Activated CD4-positive, alpha-beta T cell treated with anti-CD3 and anti-CD28 coated beads for 48 hours (primary cell): ENCODE data around the gene MAGI3.

Experiments
- DNase-seq: peaks from one replicate; pipeline ENCODE4 v3.0.0-alpha.2; 2020

MAGI3 gene

DNA sequence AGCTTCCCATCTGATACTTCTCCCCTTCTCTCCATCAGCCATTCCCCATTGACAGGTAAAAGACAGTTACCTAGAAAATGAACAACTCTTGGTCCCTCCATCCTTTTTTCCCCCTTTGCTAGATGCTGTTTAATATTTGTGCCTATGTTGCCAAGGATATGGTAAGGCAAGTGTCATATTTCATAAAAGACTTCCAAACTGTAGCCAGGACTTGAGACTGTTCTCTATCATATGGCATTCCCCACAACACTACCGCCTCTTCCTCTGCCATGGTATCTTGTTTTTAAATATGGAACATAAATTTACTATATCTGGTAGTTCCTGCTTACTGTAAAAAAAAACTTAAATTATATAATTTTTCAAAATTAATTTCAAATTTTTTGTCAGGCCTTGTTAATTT lies 271.8 kb downstream of the MAGI3 start:
- DNase-seq = no peak

DNA sequence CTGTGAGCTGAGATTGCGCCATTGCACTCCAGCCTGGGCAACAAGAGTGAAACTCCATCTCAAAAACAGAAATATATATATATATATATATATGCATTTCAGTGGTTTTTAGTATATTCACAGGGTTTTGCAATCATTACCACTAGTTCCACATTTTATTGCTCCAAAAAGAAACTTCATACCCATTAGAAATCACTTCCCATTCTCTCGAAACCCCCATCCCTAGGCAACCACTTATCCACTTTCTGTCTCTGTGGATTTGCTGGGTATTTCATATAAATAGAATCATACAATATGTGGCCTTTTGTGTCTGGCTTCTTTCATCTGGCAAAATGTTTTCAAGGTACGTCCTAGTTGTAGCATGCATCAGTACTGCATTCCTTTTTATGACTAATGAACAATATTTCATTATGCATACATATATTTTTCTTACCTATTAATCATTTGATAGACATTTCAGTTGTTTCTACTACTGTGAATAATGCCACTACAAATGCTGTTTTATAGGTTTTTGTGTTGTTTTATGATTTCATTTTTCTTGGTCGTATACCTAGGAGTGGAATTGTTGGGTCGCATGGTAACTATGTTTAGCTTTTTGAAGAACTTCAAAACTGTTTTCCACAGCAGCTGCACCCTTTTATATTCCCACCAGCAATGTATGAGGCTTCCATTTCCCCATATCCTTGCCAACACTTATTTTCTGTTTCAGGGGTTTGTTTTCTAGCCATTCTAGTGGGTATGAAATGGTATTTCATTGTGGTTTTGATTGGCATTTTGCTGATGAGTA lies 273.0 kb downstream of the MAGI3 start:
- no peak for DNase-seq

DNA sequence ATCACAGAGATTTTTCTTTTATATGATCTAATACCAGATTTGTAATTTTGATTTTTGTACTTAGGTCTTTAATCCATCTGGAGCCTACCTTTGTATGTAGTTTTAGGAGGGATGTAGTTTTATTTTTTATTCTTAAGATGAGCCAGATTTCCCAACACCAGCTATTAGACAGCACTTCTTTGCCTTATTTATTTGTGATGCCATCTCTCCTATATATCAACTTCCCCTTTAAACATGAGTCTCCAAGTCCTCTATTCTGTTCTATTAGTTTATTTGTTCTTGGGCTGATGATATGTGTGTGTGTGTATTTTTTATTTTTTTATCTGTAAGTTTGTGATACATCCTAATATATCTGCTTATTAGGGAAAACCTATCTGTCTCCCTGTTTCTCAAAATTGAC lies 274.8 kb downstream of the MAGI3 start:
- no peak for DNase-seq

DNA sequence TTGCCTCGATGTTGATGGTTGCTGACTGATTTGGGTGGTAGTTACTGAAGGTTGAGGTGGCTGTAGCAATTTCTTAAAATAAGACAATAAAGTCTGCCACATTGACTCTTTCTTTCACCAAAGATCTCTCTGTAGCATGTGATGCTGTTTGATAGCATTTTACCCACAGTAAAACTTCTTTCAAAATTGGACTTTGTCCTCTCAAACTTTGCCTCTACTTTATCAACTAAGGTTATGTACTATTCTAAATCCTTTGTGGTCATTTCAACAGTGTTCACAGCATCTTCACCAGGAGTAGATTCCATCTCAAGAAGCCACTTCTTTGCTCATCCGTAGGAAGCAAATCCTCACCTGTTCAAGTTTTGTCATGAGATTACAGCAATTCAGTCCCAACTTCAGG lies 275.8 kb downstream of the MAGI3 start:
- DNase-seq = no peak

DNA sequence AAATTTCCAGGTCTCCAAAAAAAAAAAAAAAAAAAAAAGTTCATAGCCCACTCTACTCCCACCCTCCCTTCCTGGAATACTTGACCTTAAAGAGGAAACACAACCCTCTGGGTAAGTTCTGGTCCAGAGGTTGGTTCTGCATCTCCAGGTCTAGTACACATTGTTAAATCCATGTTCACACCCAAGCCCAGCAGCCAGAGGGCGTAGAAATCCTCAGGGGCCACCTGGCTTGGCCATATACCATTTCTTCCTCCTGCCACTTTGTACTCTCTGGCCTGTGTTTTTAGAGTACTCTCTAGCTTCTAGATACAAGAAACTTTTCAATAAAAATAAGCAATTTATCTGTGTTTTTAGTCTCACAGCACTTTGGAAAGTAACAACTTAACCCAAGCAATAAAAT lies 279.7 kb downstream of the MAGI3 start:
- DNase-seq = no peak

DNA sequence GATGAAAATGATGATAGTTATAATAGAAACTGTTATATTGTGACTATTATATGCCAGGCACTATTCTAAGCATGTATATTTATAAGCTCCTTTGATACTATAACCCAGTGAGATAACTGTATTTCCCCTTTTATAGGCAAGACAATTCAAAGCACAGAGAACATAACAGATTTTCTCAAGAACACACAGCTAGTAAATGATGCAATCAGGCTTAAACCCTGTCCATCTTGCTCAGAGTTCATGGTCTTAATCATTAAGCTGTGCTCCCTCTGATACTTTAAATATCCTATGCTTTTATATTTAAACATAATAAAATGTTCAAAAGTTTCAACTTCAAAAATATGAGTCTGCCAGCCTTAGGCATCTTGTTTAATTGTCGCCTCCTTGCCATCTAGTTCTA lies 280.3 kb downstream of the MAGI3 start:
- no peak for DNase-seq

DNA sequence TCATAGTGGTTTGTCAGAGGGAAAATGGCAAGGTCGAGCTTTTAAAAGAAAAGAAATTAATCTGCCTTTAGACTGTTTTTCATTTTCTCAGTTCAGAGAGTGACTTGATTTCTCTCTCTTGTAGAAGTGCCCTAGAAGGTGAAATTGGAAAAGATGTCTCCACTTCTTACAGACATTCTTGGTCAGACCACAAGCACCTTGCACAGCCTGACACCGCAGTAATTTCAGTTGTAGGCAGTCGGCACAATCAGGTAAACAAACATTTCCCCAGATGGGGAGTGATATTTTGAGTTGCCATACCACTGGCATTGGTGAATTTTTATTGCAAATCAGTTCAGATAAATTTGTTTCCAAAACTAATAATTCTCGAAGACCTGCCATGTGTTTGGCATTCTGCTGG lies 282.2 kb downstream of the MAGI3 start:
- no peak for DNase-seq

DNA sequence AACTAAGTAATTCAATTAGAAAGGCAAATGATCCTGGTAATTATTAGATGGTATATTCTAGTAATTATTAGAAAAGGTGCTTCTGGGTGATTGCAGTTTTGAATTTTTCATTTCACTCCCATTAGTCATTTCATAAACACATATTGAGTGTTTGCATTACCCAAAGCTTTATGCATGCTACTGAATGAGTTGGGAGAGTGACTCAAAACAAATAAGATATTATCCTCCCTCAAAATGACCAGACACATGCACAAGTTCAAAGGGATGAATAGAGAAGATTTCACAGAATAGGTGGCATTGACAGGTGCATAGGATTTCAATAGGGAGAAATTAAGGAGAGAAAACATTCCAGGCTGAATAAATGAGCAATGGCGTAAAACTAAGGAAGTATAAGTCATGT lies 284.3 kb downstream of the MAGI3 start:
- no peak for DNase-seq

DNA sequence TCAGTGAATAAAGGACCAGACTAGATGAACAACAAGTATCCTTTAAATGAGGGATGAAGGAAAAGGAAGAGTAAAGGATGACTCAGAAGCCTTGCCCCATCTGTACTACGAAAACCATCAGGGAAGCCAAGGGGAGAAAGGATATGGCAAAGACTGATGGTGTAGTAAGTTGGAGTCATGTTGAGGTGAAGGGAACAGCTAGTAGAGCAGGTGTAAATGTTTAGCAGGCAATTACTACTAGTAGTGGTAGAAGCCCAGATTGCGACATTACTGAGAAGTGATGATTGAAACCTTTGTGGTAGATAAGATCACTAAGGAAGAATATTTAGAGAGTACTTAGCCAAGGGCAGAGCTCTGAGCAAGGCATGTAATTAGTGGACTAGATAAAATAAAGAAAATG lies 285.0 kb downstream of the MAGI3 start:
- no peak for DNase-seq

DNA sequence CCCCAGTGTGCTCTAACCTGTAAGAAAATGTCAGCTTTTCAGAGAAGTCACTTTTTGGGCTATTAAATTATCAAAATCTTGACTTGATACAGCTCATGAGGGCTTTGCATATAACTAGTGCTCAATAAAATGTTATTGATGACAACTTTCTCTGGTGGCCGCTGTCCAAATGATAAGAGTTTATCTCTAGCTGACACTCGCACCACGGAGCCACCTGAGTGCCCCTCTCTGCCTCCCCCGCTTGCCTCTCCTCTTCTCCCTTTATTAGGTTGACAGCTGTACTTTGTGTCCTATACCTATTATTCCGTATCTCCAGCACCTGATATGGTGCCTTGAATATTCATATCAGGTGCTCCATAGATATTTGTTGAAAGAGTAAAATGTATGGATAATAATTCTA lies 286.2 kb downstream of the MAGI3 start:
- no peak for DNase-seq

DNA sequence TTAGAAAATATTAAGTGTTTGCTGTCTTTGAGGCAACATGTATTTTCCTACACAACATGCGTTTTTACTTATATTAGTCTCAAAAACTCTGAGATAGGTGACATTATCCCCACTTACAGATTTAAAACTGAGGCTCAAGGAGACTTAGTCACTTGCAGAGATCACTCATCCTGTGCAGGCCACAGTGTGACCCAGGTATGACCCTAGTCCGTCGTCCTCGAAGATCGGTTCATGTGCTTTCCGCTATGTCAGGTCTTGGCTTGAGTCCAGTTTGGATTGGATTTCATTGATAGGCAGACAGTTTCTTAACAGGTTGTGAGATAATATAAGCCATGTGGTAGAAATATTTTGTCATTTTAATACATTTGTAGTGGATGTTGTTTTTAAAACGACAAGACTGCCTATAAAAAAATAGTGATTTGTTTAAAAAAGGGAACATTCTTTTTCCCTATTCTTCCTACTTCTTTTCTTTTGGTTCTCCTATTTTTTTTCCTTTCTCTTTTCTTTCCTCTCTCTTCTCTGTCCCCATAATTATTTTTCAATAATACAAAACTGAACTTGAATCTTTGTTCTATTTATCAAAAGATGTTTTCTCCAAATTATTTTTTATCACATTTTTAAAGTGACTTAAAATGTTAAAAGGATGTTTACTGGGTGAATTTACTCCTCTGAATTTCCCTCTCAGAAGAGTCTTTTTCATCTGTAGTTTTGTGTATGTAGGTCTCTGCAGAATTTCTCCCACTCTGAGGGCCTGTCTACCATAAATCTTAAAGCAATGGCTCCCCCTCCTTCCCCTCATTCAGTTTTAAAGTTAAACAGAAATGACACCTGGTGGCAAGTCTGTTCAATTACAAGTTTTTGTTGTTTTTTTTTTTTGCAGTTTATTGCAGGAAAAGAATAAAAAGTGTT lies 287.2 kb downstream of the MAGI3 start:
- DNase-seq = no peak

DNA sequence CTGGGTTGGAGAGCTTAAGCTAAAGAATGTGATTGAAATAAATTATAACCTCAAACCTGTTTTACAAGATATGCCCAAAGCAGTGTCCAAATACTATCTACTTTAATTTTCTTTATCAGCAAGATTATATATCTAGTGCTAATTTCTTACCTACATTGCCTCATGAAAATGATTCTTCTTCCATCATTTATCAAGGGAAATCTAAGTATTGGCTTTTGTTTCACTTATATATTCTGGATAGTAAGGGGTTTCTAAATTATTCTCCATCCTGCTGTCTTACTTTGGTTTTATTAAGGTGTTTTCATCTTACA lies 287.8 kb downstream of the MAGI3 start:
- DNase-seq = no peak

DNA sequence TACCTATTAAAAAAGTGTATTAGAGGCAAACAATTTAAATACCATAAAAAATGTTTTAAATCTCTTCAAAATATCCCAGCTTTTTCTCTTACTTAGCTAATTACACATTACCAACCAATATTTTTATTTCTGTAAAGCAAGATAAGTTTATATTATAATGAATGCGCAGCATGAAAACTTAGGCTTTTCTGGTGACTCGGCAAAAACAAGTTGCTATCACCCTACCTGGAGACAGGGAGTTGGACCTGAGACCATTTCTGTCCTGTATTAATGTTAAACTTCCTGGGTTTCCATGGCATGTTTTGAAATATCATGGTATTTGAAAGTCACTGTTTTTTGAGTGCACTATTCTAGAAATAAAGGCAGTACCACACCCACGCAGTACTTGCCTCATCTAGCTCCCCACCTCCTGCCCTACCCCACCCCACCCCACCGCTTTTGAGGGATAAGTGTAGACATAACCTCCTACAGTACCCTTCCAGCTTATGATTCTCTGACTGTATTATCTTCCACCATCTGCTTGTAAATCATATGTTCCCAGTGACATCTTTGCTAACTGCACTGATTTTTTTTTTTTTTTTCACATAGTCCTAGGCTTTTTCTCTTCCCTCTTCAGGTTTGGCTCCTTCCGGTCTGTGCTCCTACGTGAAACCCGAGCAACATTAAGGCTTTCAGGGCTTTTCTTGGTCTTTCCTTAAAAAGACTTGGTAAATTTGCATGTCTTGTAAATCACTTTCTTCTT lies 291.5 kb downstream of the MAGI3 start:
- DNase-seq = no peak

DNA sequence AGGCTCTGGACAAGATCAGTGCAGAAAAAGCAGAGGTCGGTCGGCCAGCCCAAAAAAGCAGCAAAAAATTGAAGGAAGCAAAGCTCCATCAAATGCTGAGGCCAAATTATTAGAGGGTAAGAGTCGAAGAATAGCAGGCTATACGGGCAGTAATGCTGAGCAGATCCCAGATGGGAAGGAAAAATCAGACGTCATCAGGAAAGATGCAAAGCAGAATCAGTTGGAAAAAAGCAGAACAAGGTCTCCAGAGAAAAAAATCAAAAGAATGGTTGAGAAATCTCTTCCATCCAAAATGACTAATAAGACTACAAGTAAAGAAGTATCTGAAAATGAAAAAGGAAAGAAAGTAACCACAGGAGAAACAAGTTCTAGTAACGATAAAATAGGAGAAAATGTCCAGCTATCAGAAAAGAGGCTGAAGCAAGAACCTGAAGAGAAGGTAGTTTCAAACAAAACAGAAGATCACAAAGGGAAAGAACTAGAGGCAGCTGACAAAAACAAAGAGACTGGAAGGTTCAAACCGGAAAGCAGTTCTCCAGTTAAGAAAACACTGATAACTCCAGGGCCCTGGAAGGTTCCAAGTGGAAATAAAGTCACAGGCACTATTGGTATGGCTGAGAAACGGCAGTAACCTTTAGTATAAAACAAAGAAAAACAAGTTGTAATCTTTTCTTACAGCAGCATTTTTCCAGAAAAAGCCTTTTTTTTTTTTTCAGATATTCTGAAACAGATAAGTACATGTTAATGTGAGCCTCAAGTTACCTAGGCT lies 293.3 kb downstream of the MAGI3 start:
- DNase-seq = no peak

DNA sequence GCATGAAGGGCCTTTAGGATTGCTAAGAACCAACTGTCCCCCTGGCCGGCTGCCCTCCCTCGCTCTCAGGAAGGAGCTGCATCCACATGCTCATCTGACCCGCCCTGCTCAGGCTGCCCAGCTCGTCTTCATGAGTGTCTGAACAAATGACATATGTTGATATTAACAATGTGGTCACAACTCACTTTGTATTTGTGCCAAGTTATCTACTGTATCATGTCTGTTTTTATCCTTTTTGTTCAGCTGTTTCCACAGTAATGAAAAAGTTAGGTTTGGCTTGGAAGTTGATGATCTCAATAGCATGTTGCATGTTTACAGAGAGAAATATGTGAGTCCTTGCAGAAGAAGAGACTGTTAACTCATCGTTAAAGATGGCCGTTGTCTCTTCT lies 293.8 kb downstream of the MAGI3 start:
- no peak for DNase-seq

DNA sequence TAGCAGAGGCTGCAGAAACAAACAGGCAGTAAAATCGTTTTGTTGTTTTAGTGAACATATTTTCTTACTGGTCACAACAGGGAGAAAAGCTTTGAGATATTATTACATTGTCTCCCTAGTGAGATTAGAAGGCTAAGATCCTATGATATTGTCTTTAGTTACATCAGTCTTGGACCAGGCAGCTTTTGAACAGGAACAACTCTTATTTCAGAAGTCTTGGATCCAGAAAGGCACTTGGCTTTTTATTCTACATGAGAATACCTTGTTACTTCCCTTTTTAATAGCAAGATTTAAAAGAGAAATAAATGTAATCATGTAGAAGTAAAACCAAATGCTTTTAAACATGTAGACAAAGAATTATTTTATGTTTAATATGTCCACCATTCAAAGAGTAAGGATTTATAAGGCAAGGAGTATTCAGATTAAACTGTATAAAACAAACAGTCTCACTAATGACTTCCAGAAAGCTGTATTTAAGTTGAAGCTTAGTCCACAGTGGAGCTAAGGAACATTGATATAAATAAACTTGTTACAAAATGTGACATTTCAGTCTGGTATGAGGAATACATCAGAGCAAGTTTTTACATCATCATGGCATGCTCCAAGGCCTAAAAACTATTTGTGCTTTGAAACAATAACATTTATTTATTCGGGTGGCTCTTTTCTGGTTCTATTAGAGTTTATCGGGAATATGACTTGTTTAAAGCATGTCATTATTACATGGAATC lies 296.7 kb downstream of the MAGI3 start:
- no peak for DNase-seq

DNA sequence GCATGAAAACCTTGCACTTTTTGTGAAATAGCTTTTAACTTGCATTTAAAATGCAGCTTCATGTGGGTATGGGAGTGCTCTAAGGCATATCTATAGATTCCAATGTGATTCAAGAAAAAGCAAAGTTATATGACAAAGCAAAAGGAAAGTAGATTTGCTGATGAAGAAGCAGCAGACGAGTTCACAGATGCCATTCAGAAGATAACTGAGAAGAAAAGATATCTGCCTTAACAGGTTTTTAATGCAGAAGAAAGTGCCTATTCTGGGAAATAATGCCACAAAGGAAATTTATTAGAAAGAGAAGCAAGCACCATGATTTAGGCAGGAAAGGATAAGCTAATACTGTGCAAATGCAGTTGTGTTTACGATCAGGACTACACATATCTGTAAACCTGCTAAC lies 300.9 kb downstream of the MAGI3 start:
- no peak for DNase-seq

DNA sequence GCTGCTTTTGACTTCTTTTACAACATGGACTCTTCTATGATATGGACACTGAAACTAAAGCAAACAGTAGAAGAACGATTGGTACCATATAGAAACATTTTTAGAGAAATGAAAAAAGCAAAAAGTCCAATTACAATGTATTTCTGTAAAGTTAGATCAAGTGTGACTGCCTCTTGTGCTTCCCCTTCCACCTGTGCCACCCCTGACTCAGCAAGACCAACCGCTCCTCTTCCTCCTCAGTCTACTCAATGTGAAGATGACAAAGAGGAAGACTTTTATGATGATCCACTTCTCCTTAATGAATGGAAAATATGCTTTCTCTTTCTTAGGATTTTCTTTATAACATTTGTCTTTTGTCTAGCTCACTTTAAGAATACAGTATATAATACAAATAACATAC lies 302.0 kb downstream of the MAGI3 start:
- no peak for DNase-seq

DNA sequence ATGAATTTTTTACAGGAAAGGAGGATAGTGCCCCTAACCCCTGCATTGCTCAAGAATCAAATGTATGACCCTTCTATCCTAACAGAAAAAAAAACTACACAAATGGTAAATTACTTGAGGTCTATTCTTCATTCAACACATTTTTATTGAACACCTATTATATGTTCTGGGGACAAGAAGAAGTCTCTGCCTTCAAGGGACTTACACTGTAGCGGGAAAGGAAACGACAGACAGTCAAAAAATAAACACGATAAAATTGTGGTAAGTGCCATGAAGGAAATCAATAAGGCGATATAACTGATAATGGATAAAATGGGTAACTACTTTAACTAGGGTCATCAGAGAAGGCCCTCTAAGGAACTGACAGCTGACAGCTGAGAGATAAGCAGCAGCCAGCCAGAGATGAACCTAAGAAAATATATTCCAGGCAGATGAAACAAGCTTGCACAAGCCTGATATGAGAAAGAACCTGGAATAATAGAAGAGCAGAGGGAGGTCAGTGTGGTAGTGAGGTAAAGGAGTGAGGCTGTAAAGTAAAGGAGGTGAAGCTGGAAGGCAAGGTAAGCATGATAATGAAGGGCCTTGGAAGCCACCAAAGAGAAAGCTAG lies 302.6 kb downstream of the MAGI3 start:
- DNase-seq = no peak

DNA sequence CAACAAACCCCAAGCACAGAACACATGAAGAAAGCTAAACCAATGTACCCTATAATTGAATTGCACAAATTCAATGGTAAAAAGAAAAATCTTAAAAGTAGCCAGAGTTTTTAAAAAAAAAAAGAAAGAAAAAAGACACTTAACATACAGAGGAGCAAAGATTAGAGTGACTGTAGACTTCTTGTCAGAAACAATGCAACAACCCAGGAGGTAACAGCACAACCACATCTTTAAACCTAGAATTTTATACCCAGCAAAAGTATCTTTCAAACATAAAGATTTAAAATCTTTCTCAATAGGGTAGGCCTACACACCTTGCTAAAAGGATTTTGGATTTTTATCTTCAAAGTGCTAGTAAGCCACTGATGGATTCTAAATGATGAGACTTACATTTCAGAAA lies 304.6 kb downstream of the MAGI3 start:
- no peak for DNase-seq

DNA sequence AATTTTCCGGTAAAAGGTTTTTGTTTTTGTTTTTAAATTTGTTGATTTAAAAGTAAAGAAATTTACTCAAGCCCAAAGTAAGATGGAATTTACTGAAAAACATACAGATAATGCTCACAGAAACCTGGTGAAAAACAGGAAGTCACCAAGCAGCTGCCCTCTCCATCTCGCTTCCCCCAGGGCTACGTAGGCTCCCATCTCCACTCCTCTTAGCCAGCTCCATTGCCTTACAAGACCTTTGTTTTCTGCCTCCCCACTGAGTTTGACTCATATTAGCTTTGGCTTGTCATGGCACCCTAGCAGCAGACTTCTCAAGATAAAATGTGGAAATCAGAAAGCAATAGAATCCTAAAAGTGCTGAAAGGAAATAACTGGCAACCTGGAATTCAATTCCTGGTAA lies 311.1 kb downstream of the MAGI3 start:
- no peak for DNase-seq
